CD4-positive, alpha-beta T cell treated with Interleukin-17A for 4 hours (primary cell): Measurements from ENCODE around the gene SCYGR7.

Experiments used
- DNase-seq: peaks from one replicate; pipeline ENCODE4 v3.0.0-alpha.2; 2020; ENCODE audit warnings: mixed read lengths

SCYGR7 gene

GRCh38 chr2:227759411-227760118 lies 31.4 kb downstream of the SCYGR7 start:
- DNase-seq, result no peak

- no peak for DNase-seq
Observed at GRCh38 chr2:227761740-227762476, 33.8 kb downstream of the SCYGR7 start.

GRCh38 chr2:227765788-227766372 lies 37.7 kb downstream of the SCYGR7 start:
- no peak for DNase-seq

- peak; percentile 67 for DNase-seq
Observed at GRCh38 chr2:227766373-227766883, 38.3 kb downstream of the SCYGR7 start.

GRCh38 chr2:227767830-227768229 lies 39.7 kb downstream of the SCYGR7 start:
- no peak for DNase-seq

- DNase-seq, result no peak
Observed at GRCh38 chr2:227772197-227772661, 44.1 kb downstream of the SCYGR7 start.

- no peak for DNase-seq
Observed at GRCh38 chr2:227772932-227773331, 44.8 kb downstream of the SCYGR7 start.

GRCh38 chr2:227774011-227774624 lies 46.0 kb downstream of the SCYGR7 start:
- peak; percentile 11 for DNase-seq

- no peak for DNase-seq
Observed at GRCh38 chr2:227774895-227775842, 47.0 kb downstream of the SCYGR7 start.
